Thoracic aorta (tissue), 2 donors: Measurements from ENCODE around the gene TNFSF13. TPM values are rescaled to one million over a fixed set of nuclear protein-coding genes. Genes with fewer than 3 reads are reported as not detected.

Experiments used
- ATAC-seq: fragments of 150-250 bp; one replicate; pipeline ENCODE4 v1.8.0; 2017; ENCODE audit warnings: low read depth; ENCODE audit not compliant: insufficient number of reproducible peaks, low FRiP score
- DNase-seq: peaks from one replicate; pipeline ENCODE4 v3.0.0-alpha.2; 2020; ENCODE audit warnings: low spot score
- H3K27ac ChIP-seq, 2 donors: fragments of 200-600 bp; sonication (generic); 1 replicate in 1 of 2; 2 replicates in 1 of 2; pipeline ENCODE4 v1.5.1; 2016; ENCODE audit warnings: mild to moderate bottlenecking in 2 of 2, moderate library complexity in 2 of 2
- H3K27me3 ChIP-seq: fragments of 200-600 bp; sonication (generic); replicated peaks from 2 replicates; pipeline ENCODE4 v1.6.0; 2016; ENCODE audit warnings: mild to moderate bottlenecking; ENCODE audit not compliant: insufficient read depth
- H3K36me3 ChIP-seq: fragments of 200-600 bp; sonication (generic); one replicate; pipeline ENCODE4 v1.5.1; 2016
- H3K4me1 ChIP-seq, 2 donors: fragments of 200-600 bp; sonication (generic); 1 replicate in 1 of 2; 2 replicates in 1 of 2; pipeline versions ENCODE4 v1.5.1 to v1.6.0; 2016; ENCODE audit warnings: low read depth in 2 of 2, mild to moderate bottlenecking in 1 of 2; ENCODE audit not compliant: control insufficient read depth in 1 of 2
- H3K4me3 ChIP-seq: fragments of 200-600 bp; sonication (generic); 2 replicates; pipeline ENCODE4 v1.5.1; 2016; ENCODE audit warnings: mild to moderate bottlenecking
- H3K9me3 ChIP-seq: fragments of 200-600 bp; sonication (generic); 2 replicates; pipeline ENCODE4 v1.5.1; 2016
- total RNA-seq, 2 donors: library from RNA; depleted of rRNA; stranded (reverse); fragments of >200 nt; gene quantifications; one replicate each; pipeline versions ENCODE4 v1.1.0 to v1.2.3, GENCODE V29; 2016
- TF ChIP-seq, protein P1 (sequence below): fragments of 200-600 bp; sonication (generic); IDR thresholded peaks from one replicate; pipeline ENCODE4 v1.5.1; 2019; ENCODE audit warnings: antibody characterized with exemption

TNFSF13 gene
- total RNA-seq, 2 donors from 2014 or later, result 40.5 to 49.2 TPM

DNA sequence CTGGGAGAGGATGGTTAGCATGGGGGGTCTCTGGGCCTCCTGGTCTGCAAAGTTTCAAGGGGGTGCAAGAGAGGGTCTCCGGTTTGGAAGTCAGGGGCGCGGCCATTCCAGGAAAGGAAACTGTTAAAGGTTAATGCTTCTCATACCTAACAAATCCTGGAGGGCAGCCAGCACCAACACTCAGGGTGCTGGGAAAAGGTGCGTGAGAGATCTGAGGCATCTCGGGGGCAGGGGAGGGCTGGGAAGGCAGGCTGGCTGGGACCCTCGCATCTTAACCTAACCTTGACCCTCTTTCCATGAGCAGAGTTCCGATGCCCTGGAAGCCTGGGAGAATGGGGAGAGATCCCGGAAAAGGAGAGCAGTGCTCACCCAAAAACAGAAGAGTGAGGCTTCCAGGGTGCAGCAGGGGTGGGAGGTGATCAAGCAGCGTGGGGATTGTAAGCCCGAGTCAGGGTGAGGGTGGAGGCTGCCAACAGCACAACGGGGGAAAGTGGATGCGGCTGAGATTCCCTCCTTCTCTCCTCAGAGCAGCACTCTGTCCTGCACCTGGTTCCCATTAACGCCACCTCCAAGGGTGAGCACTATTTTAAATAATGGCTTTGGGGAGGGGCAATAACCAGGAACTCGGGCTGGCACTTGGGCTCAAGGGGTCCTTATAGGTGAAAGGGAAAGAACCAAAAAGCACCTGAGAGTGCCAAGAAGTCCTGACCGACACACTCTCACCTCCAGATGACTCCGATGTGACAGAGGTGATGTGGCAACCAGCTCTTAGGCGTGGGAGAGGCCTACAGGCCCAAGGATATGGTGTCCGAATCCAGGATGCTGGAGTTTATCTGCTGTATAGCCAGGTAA, 996 bp downstream of the TNFSF13 start:
- Histone ChIP-seq H3K27ac (peak overlapping the region; percentile 91 to 95), H3K27me3 (no peaks in the 10 kb centered on the region), H3K4me3 (peak overlapping the region; percentile 97), H3K9me3 (no peaks in the 10 kb centered on the region), H3K4me1 (peaks cover 36 to 61% of the 10 kb centered on the region in 2 donors), H3K36me3 (peaks cover 2% of the 10 kb centered on the region)
- TF ChIP-seq, protein P1, sequence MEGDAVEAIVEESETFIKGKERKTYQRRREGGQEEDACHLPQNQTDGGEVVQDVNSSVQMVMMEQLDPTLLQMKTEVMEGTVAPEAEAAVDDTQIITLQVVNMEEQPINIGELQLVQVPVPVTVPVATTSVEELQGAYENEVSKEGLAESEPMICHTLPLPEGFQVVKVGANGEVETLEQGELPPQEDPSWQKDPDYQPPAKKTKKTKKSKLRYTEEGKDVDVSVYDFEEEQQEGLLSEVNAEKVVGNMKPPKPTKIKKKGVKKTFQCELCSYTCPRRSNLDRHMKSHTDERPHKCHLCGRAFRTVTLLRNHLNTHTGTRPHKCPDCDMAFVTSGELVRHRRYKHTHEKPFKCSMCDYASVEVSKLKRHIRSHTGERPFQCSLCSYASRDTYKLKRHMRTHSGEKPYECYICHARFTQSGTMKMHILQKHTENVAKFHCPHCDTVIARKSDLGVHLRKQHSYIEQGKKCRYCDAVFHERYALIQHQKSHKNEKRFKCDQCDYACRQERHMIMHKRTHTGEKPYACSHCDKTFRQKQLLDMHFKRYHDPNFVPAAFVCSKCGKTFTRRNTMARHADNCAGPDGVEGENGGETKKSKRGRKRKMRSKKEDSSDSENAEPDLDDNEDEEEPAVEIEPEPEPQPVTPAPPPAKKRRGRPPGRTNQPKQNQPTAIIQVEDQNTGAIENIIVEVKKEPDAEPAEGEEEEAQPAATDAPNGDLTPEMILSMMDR, result no peak
- no peak for ATAC-seq
- no peak for DNase-seq

DNA sequence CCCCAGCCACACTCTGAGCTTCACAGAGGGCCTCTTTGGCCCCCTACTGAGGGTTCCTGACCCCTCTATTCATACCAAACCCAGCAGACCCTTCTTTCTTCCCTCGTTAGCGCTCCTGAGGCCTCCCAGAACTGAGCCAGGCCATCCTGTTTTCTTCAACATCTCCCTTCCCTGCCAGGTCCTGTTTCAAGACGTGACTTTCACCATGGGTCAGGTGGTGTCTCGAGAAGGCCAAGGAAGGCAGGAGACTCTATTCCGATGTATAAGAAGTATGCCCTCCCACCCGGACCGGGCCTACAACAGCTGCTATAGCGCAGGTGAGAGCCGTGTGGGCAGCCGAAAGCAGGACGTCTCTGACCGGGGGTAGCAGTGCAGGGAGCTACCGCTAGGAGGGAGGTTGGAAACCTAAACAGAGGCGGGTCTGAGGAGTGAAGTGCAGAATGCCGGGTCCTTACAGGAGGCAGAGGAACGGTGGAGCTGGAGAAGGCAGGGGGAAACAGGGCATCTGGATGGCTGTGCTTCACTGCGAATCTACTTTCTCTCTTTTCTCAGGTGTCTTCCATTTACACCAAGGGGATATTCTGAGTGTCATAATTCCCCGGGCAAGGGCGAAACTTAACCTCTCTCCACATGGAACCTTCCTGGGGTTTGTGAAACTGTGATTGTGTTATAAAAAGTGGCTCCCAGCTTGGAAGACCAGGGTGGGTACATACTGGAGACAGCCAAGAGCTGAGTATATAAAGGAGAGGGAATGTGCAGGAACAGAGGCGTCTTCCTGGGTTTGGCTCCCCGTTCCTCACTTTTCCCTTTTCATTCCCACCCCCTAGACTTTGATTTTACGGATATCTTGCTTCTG, 1.9 kb downstream of the TNFSF13 start:
- ATAC-seq, result no peak
- TF ChIP-seq, protein P1, result peak; percentile 44
- H3K4me3 ChIP-seq, result peak overlapping the region; percentile 97
- H3K9me3 ChIP-seq, result no peaks in the 10 kb centered on the region
- peak overlapping the region; percentile 91 to 93 for H3K27ac ChIP-seq
- no peaks in the 10 kb centered on the region for H3K27me3 ChIP-seq
- H3K36me3 ChIP-seq, result peaks cover 9% of the 10 kb centered on the region
- no peak for DNase-seq
- H3K4me1 ChIP-seq, result peaks cover 36 to 61% of the 10 kb centered on the region in 2 donors

DNA sequence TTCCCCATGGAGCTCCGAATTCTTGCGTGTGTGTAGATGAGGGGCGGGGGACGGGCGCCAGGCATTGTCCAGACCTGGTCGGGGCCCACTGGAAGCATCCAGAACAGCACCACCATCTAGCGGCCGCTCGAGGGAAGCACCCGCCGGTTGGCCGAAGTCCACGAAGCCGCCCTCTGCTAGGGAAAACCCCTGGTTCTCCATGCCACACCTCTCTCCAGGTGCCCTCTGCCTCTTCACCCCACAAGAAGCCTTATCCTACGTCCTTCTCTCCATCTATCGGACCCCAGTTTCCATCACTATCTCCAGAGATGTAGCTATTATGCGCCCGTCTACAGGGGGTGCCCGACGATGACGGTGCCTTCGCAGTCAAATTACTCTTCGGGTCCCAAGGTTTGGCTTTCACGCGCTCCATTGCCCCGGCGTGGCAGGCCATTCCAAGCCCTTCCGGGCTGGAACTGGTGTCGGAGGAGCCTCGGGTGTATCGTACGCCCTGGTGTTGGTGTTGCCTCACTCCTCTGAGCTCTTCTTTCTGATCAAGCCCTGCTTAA, 2.6 kb downstream of the TNFSF13 start:
- ATAC-seq, result peak; percentile 52
- H3K4me1 ChIP-seq, result peaks cover 36 to 61% of the 10 kb centered on the region in 2 donors

DNA sequence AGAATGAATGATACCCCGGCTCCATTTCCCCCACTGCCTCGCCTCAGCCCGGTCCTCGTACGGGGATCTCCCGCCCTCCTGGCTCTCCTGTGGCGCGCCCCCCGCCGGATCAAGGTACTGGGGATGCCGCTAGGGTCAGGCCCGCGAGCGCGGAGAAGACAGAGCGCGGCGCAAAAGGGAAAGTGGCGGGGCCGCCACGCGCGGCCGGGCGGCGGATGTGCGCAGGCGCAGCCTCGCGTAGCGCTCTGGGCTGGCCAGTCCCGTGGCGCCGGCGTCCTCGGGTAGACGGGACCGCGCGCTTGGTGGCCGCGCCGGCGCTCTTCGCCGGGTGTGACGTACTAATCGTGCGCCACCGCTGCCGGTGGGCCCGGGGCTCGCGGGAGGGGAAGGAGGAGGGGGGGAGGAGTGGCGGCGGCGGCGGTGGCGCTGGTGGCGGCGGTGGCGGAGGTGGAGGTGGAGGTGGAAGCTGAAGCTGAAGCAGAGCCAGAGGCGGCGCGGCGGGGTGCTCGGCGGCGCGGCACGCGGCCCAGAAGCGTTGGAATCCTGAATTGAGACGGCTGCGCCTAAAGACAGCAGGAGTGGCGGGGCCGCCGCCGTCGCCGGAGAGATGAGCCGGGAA, 3.1 kb downstream of the TNFSF13 start, which contains the start of gene SENP3:
Gene SENP3, plus strand, starts transcription at position 331 of the 619 bp plus-strand sequence. CDS start 1,158 bp downstream, outside the sequence.
- Histone ChIP-seq H3K9me3 (no peaks in the 10 kb centered on the region), H3K4me1 (peaks cover 36 to 61% of the 10 kb centered on the region in 2 donors), H3K36me3 (peaks cover 16% of the 10 kb centered on the region), H3K27ac (peak within 1 kb of the TSS; percentile 91 to 93), H3K27me3 (no peaks in the 10 kb centered on the region), H3K4me3 (peak within 1 kb of the TSS; percentile 97)
- ATAC-seq (peak; percentile 57), DNase-seq (no peak)
- TF ChIP-seq, protein P1, result no peak

More for the DNA sequence above, 2.6 kb downstream of the TNFSF13 start:
- peak overlapping the region; percentile 97 for H3K4me3 ChIP-seq
- peaks cover 16% of the 10 kb centered on the region for H3K36me3 ChIP-seq
- H3K9me3 ChIP-seq, result no peaks in the 10 kb centered on the region
- TF ChIP-seq, protein P1, result peak; percentile 85
- H3K27me3 ChIP-seq, result no peaks in the 10 kb centered on the region
- H3K27ac ChIP-seq, result peak overlapping the region; percentile 91 to 93
- peak; percentile 70 for DNase-seq
